HG02970 (cell line): ENCODE measurements around the gene TFE3.
A peak's percentile ranks its signal among the peaks of the same experiment; 100 is the strongest.

Experiments used
- ATAC-seq: cut with Tn5 transposase; IDR thresholded peaks from one replicate; pipeline ENCODE4 v1.9.1; 2021; ENCODE audit warnings: mild to moderate bottlenecking, moderate library complexity, moderate number of reproducible peaks; ENCODE audit not compliant: unreplicated experiment, low FRiP score

TFE3 gene

GRCh38 chrX:49043220-49043986 lies at the start of gene TFE3:
Gene TFE3 (minus strand): TSS chrX:49043357. CDS start chrX:49043226, 131 bp downstream.
- ATAC-seq: peak; percentile 82

GRCh38 chrX:49089553-49089952 lies 46.4 kb upstream of the TFE3 start:
- no peak for ATAC-seq

- ATAC-seq: no peak
Measured at GRCh38 chrX:49082271-49082871, 39.2 kb upstream of the TFE3 start.

- ATAC-seq: no peak
Measured at GRCh38 chrX:49079489-49080428, 36.6 kb upstream of the TFE3 start, which contains the start of gene WDR45. Gene WDR45 (minus strand): TSS chrX:49079887. CDS start chrX:49078095, 1,792 bp downstream.

- no peak for ATAC-seq
Measured at GRCh38 chrX:49077941-49078340, 34.8 kb upstream of the TFE3 start.

- no peak for ATAC-seq
Measured at GRCh38 chrX:49075347-49075746, 32.2 kb upstream of the TFE3 start.

GRCh38 chrX:49073601-49074575 lies 30.7 kb upstream of the TFE3 start, which contains the start of gene PRAF2:
Gene PRAF2 (minus strand): TSS chrX:49074002. CDS start chrX:49073987, 15 bp downstream.
- ATAC-seq: no peak

- no peak for ATAC-seq
Measured at GRCh38 chrX:49072712-49073095, 29.5 kb upstream of the TFE3 start.

GRCh38 chrX:49071877-49072711 lies 28.9 kb upstream of the TFE3 start:
- no peak for ATAC-seq

- ATAC-seq: no peak
Measured at GRCh38 chrX:49070988-49071387, 27.8 kb upstream of the TFE3 start.

GRCh38 chrX:49069038-49069437 lies 25.9 kb upstream of the TFE3 start:
- ATAC-seq: no peak

GRCh38 chrX:49067285-49068120 lies 24.3 kb upstream of the TFE3 start:
- ATAC-seq: no peak

GRCh38 chrX:49066690-49067089 lies 23.5 kb upstream of the TFE3 start:
- no peak for ATAC-seq

- no peak for ATAC-seq
Measured at GRCh38 chrX:49066278-49066677, 23.1 kb upstream of the TFE3 start.

- no peak for ATAC-seq
Measured at GRCh38 chrX:49064735-49065134, 21.6 kb upstream of the TFE3 start.

GRCh38 chrX:49064303-49064702 lies 21.1 kb upstream of the TFE3 start:
- no peak for ATAC-seq

GRCh38 chrX:49063715-49064114 lies 20.6 kb upstream of the TFE3 start:
- no peak for ATAC-seq

- no peak for ATAC-seq
Measured at GRCh38 chrX:49061916-49062315, 18.8 kb upstream of the TFE3 start.
